BE2C (cell line): Measurements from ENCODE around the gene MRAS.

Experiments
- DNase-seq: peaks from one replicate; pipeline ENCODE4 v3.0.0-alpha.2; 2020
- H3K27me3 ChIP-seq: fragments of 250-450 bp; sonication (Bioruptor Pico); 2 replicates; pipeline ENCODE4 v1.5.1; 2020; ENCODE audit warnings: mild to moderate bottlenecking
- H3K36me3 ChIP-seq: fragments of 250-450 bp; sonication (Bioruptor Pico); 2 replicates; pipeline ENCODE4 v1.5.1; 2020; ENCODE audit warnings: mild to moderate bottlenecking
- H3K4me1 ChIP-seq: fragments of 250-450 bp; sonication (Bioruptor Pico); 2 replicates; pipeline ENCODE4 v1.5.1; 2020
- H3K4me3 ChIP-seq: 2 replicates; pipeline ENCODE4 v1.5.1; 2011; ENCODE audit warnings: low read depth, low read length
- H3K9me3 ChIP-seq: fragments of 250-450 bp; sonication (Bioruptor Pico); 2 replicates; pipeline ENCODE4 v1.5.1; 2020
- CTCF ChIP-seq: IDR thresholded peaks from 2 replicates; pipeline ENCODE4 v1.5.1; 2012; ENCODE audit warnings: mild to moderate bottlenecking, low read depth, low read length

The MRAS gene

GRCh38 chr3:138437281-138437680 is 88.9 kb downstream of the MRAS start:
- DNase-seq: no peak
- Histone ChIP-seq H3K9me3 (peaks cover 4% of the 10 kb centered on the region; the same call in 1 of the 2 replicates), H3K4me3 (no peak overlapping the region), H3K4me1 (no peaks in the 10 kb centered on the region), H3K27me3 (peaks cover 4% of the 10 kb centered on the region; the same call in 1 of the 2 replicates), H3K36me3 (no peaks in the 10 kb centered on the region)
- no peak for TF ChIP-seq CTCF

GRCh38 chr3:138438896-138439295 is 90.5 kb downstream of the MRAS start:
- peaks cover 4% of the 10 kb centered on the region; the same call in 1 of the 2 replicates for H3K9me3 ChIP-seq
- peaks cover 4% of the 10 kb centered on the region; the same call in 1 of the 2 replicates for H3K27me3 ChIP-seq
- TF ChIP-seq CTCF: no peak
- DNase-seq: no peak
- H3K36me3 ChIP-seq: no peaks in the 10 kb centered on the region
- H3K4me3 ChIP-seq: no peak overlapping the region
- H3K4me1 ChIP-seq: no peaks in the 10 kb centered on the region

GRCh38 chr3:138439646-138440045 is 91.3 kb downstream of the MRAS start:
- H3K27me3 ChIP-seq: no peaks in the 10 kb centered on the region
- H3K9me3 ChIP-seq: no peaks in the 10 kb centered on the region
- no peaks in the 10 kb centered on the region for H3K4me1 ChIP-seq
- no peak overlapping the region for H3K4me3 ChIP-seq
- no peak for TF ChIP-seq CTCF
- H3K36me3 ChIP-seq: no peaks in the 10 kb centered on the region
- DNase-seq: no peak

- Histone ChIP-seq H3K4me3 (no peak overlapping the region), H3K36me3 (no peaks in the 10 kb centered on the region), H3K9me3 (no peaks in the 10 kb centered on the region), H3K4me1 (no peaks in the 10 kb centered on the region), H3K27me3 (no peaks in the 10 kb centered on the region)
- no peak for TF ChIP-seq CTCF
- no peak for DNase-seq
Measured at GRCh38 chr3:138440121-138440521, 91.7 kb downstream of the MRAS start.

GRCh38 chr3:138440596-138440995 is 92.2 kb downstream of the MRAS start:
- DNase-seq: no peak
- H3K4me1 ChIP-seq: no peaks in the 10 kb centered on the region
- no peak for TF ChIP-seq CTCF
- H3K36me3 ChIP-seq: no peaks in the 10 kb centered on the region
- H3K27me3 ChIP-seq: no peaks in the 10 kb centered on the region
- H3K4me3 ChIP-seq: no peak overlapping the region
- H3K9me3 ChIP-seq: no peaks in the 10 kb centered on the region

GRCh38 chr3:138441256-138441655 is 92.9 kb downstream of the MRAS start:
- Histone ChIP-seq H3K27me3 (no peaks in the 10 kb centered on the region), H3K36me3 (no peaks in the 10 kb centered on the region), H3K4me1 (no peaks in the 10 kb centered on the region), H3K4me3 (no peak overlapping the region), H3K9me3 (no peaks in the 10 kb centered on the region)
- no peak for DNase-seq
- no peak for TF ChIP-seq CTCF
